Upper lobe of left lung (tissue), 6 donors: Measurements from ENCODE around the gene OCEL1. TPM values are rescaled to one million over a fixed set of nuclear protein-coding genes. Genes with fewer than 3 reads are reported as not detected.

Source experiments
- ATAC-seq, 2 donors: fragments of 200-7000 bp; cut with Tn5 transposase; one replicate each; pipeline ENCODE4 v1.9.1; 2022; ENCODE audit warnings: mild to moderate bottlenecking in 2 of 2, moderate library complexity in 2 of 2; ENCODE audit not compliant: low FRiP score in 2 of 2
- DNase-seq, 2 donors: peaks; one replicate each; pipeline ENCODE4 v3.0.0-alpha.2; 2019 to 2020
- H3K27ac ChIP-seq, 4 donors: fragments of 200-600 bp; sonication (generic); one replicate each; pipeline ENCODE4 v1.5.1; 2016 to 2019
- H3K27me3 ChIP-seq, 4 donors: fragments of 200-600 bp; sonication (generic); one replicate each; pipeline ENCODE4 v1.5.1; 2017 to 2019
- H3K36me3 ChIP-seq, 4 donors: fragments of 200-600 bp; sonication (generic); one replicate each; pipeline ENCODE4 v1.5.1; 2016 to 2019
- H3K4me1 ChIP-seq, 4 donors: fragments of 200-600 bp; sonication (generic); one replicate each; pipeline ENCODE4 v1.5.1; 2018 to 2019
- H3K4me3 ChIP-seq, 4 donors: fragments of 200-600 bp; sonication (generic); one replicate each; pipeline ENCODE4 v1.5.1; 2017 to 2019; ENCODE audit warnings: mild to moderate bottlenecking in 2 of 4, moderate library complexity in 1 of 4
- H3K9me3 ChIP-seq, 4 donors: fragments of 200-600 bp; sonication (generic); one replicate each; pipeline ENCODE4 v1.5.1; 2018 to 2019
- EP300 ChIP-seq, 4 donors: sonication (generic); formaldehyde crosslinking; IDR thresholded peaks; one replicate each; pipeline ENCODE4 v1.5.1; 2017; ENCODE audit warnings: antibody characterized with exemption in 4 of 4, control low read depth in 2 of 4
- POLR2A ChIP-seq, 4 donors: fragments of 450-650 bp; IDR thresholded peaks; one replicate each; pipeline ENCODE4 v1.5.1; 2016 to 2017; ENCODE audit warnings: antibody characterized with exemption in 4 of 4, mild to moderate bottlenecking in 2 of 4
- POLR2AphosphoS5 ChIP-seq, 2 donors: sonication (generic); formaldehyde crosslinking; IDR thresholded peaks; one replicate each; pipeline ENCODE4 v1.5.1; 2017; ENCODE audit warnings: antibody characterized with exemption in 2 of 2
- WGBS, 2 donors: methylation state at CpG; one replicate each; pipeline ENCODE4 v1.1.5; 2017 to 2018; 5-methylcytosine and 5-hydroxymethylcytosine counted together
- total RNA-seq, 6 donors: library from RNA; depleted of rRNA in 4 of 6; stranded (reverse); fragments of >200 nt in 4 of 6; gene quantifications; one replicate each; pipeline versions ENCODE4 v1.1.0 to v1.2.1, GENCODE V29; 2016 to 2021
- TF ChIP-seq, protein P1 (sequence below), 6 experiments: fragments of 450-650 bp in 4 of 6; fragments of 200-600 bp in 2 of 6; sonication (generic) in 2 of 6; IDR thresholded peaks; one replicate each; pipeline ENCODE4 v1.5.1; 2016 to 2019; ENCODE audit warnings: antibody characterized with exemption in 6 of 6
- donor health status: DM: no; HTN: no; CAD: no; lungs with moderate emphysema.
- donor health status: DM: no; HTN: yes; CAD: no; lungs with severe emphysema.

OCEL1 gene
- total RNA-seq, 6 donors from 2014 or later, result 12.3 to 37.7 (median 25.8) TPM

DNA sequence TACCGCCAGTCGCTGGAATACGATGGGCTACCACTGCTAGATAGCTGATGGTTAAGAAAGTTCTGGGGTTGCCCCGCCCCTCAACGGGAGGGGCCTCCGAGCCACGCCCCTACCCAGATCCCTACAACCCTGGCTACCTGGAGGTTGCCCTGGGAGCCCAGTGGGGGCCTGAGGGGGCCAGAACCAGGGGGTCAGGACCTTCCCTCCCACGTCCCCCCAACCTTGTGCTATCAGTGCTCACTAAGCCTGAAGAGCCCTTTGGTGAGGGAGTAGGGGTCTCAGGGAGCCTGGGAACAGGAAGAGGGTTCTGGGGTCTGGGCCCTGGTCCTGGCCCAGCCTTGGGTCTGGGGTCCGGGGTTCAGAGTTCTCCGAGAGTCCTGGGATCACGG, 8.9 kb downstream of the OCEL1 start:
- DNase-seq, result peak; percentile 67 to 91
- H3K36me3 ChIP-seq, result peaks cover 0 to 46% (median 31%) of the 10 kb centered on the region in 4 donors
- ATAC-seq, result peak; percentile 60 to 83
- H3K9me3 ChIP-seq, result no peaks in the 10 kb centered on the region
- H3K4me3 ChIP-seq, result peak overlapping the region; percentile 19 to 63 (median 56)
- WGBS, 2 donors, result 26 to 28% methylated on average over 7 to 8 of the region's 11 CpGs
- peaks cover 24 to 42% (median 27%) of the 10 kb centered on the region in 4 donors for H3K4me1 ChIP-seq
- no peaks in the 10 kb centered on the region for H3K27me3 ChIP-seq
- TF ChIP-seq, protein P1, sequence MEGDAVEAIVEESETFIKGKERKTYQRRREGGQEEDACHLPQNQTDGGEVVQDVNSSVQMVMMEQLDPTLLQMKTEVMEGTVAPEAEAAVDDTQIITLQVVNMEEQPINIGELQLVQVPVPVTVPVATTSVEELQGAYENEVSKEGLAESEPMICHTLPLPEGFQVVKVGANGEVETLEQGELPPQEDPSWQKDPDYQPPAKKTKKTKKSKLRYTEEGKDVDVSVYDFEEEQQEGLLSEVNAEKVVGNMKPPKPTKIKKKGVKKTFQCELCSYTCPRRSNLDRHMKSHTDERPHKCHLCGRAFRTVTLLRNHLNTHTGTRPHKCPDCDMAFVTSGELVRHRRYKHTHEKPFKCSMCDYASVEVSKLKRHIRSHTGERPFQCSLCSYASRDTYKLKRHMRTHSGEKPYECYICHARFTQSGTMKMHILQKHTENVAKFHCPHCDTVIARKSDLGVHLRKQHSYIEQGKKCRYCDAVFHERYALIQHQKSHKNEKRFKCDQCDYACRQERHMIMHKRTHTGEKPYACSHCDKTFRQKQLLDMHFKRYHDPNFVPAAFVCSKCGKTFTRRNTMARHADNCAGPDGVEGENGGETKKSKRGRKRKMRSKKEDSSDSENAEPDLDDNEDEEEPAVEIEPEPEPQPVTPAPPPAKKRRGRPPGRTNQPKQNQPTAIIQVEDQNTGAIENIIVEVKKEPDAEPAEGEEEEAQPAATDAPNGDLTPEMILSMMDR (IDR thresholded peaks at IDR 0.05), result no peak
- TF ChIP-seq EP300 (IDR thresholded peaks at IDR 0.05) (no peak), POLR2AphosphoS5 (IDR thresholded peaks at IDR 0.05) (no peak), POLR2A (IDR thresholded peaks at IDR 0.05) (no peak)
- H3K27ac ChIP-seq, result peak overlapping the region; percentile 10 to 83 (median 58)

DNA sequence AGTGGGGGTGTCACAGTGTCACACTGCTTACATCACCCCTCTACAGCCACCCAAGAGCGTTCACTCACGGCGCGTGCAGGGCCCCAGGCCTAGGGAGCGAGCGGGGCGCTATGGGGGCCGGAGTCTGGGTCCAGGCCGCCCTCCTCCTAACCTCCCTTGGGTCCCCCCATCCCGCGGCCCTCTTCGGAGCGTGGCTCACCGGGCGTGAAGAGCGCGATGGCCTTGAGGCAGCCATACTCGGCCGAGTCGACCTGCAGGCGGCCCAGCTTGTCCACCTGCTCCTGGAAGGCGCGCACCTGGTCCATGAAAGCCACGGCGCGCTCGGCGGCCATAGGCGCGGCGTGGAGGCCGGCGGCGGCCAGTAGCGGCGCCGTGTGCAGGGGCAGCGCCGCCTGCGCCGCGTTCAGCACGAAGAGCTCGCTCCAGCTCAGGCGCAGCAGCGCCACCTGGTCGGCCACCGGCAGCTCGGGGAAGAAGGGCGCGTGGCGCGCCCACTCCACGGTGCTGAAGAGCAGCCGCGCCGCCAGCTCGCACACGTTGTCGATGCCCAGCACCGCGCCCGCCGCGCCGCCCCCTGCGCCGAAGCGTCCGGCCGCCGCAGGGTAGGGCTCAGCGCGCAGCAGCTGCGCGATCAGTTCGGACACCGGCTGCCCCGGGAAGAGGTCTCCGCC, 9.4 kb downstream of the OCEL1 start:
- 0% methylated on average over 16 of the region's 80 CpGs; no CpG with 5 or more reads in 1 of the 2 donors for WGBS, 2 donors
- Histone ChIP-seq H3K9me3 (no peaks in the 10 kb centered on the region), H3K4me3 (peak overlapping the region; percentile 19 to 63 (median 56)), H3K4me1 (peaks cover 25 to 48% (median 31%) of the 10 kb centered on the region in 4 donors), H3K27ac (peak overlapping the region; percentile 10 to 83 (median 58)), H3K27me3 (no peaks in the 10 kb centered on the region), H3K36me3 (peaks cover 0 to 44% (median 30%) of the 10 kb centered on the region in 4 donors)
- ATAC-seq (peak; percentile 73 to 92), DNase-seq (peak; percentile 77 to 95)
- TF ChIP-seq POLR2AphosphoS5 (IDR thresholded peaks at IDR 0.05), result no peak
- TF ChIP-seq, protein P1 (IDR thresholded peaks at IDR 0.05), result peak; percentile 30 to 80 (median 60)

DNA sequence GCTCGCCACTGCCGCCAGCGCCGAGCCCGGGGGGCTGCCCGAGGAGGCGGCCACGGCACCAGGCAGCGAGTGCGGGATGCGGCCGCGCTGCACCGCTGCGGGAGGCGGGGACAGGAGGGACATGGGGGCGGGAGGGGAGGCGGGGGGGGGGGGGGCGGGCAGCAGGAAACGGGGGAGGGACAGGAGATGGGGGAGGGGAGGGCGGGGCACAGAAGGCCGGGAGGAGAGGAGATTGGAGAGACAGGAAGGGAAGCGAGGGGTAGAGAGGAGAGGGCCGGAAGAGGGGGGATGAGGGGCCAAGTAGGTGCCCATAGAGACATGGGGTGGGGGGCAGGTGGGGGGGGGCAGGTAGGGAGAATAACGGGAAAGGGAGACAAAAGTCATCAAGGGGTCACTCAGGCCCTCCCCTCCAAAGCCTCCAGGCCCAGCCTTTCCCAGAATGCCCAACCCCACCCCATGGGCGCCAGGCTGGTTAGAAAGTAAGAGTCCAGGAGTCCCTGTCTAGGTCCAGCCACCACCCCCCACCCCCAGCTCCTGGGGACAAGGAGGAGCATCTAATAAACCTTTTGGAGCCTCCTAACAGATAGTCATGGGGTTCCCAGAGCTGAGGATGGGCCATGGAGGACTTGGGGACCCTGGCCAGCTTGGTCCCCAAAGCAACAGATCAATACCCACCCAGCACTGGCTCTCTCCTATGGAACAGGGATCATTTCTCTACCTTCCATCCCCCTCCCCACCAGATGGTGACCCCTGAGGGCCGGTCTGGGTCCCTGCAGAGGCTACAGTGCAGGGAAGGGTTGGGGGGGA, 10.1 kb downstream of the OCEL1 start:
- DNase-seq (no peak), ATAC-seq (no peak)
- Histone ChIP-seq H3K36me3 (peaks cover 0 to 41% (median 28%) of the 10 kb centered on the region in 4 donors), H3K4me1 (peaks cover 25 to 55% (median 36%) of the 10 kb centered on the region in 4 donors), H3K27ac (peak overlapping the region; percentile 24 to 83 (median 64)), H3K9me3 (no peaks in the 10 kb centered on the region), H3K27me3 (no peaks in the 10 kb centered on the region), H3K4me3 (peak overlapping the region; percentile 19 to 63 (median 56))
- TF ChIP-seq, protein P1 (IDR thresholded peaks at IDR 0.05), result peak in 1 of 6 experiments; percentile 1
- no peak for TF ChIP-seq POLR2AphosphoS5 (IDR thresholded peaks at IDR 0.05)
- no peak for TF ChIP-seq EP300 (IDR thresholded peaks at IDR 0.05)
- WGBS, 2 donors, result 16 to 31% methylated on average over 6 to 10 of the region's 27 CpGs

DNA sequence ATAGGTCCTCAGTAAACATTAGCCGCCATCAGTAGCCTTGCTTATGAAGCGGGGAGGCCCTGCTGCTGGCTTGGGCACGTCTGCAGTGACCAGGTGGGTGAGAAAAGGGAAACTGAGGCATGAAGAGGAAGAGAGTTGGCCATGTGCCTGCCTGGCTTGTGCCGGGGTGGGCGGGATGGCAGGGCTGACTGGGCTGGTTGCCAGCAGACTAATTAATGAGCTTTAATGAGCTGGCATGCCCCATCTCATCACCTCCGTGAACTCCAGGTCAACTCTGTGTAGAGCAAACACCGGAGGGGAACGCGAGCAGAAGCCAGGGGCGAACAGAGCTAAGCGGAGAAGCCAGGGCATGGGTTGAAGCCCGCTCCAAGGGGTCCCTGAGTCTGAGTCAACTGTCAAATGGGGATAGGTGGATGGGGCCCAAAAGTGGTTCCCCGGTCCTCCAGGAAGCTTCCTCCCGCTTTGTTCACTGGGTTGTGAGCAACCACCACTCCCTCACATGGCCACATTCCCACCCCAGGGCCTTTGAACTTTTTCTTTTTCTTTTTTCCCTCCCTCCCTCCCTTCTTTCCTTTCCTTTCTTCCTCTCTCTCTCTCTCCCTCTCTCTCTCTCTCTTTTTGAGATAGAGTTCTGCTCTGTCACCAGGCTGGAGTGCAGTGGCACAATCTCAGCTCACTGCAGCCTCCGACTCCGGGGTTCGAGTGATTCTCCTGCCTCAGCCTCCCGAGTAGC, 11.0 kb downstream of the OCEL1 start:
- Histone ChIP-seq H3K4me1 (peaks cover 27 to 61% (median 39%) of the 10 kb centered on the region in 4 donors), H3K36me3 (peaks cover 0 to 35% (median 21%) of the 10 kb centered on the region in 4 donors), H3K4me3 (peak overlapping the region in 1 of 4 donors; percentile 63), H3K9me3 (no peaks in the 10 kb centered on the region), H3K27me3 (no peaks in the 10 kb centered on the region), H3K27ac (peak overlapping the region in 3 of 4 donors; percentile 45 to 83 (median 83))
- DNase-seq (no peak), ATAC-seq (no peak)
- WGBS, 2 donors, result 79 to 88% methylated on average over 18 of the region's 18 CpGs
- TF ChIP-seq, protein P1 (IDR thresholded peaks at IDR 0.05), result no peak
- TF ChIP-seq POLR2AphosphoS5 (IDR thresholded peaks at IDR 0.05) (no peak), EP300 (IDR thresholded peaks at IDR 0.05) (no peak), POLR2A (IDR thresholded peaks at IDR 0.05) (no peak)
